Muscle of leg (tissue), 11 donors: Measurements from ENCODE around the gene RPS27. TPM values are rescaled to one million over a fixed set of nuclear protein-coding genes. Genes with fewer than 3 reads are reported as not detected.

Experiments used
- DNase-seq: peaks from one replicate; pipeline ENCODE4 v3.0.0; 2013
- H3K27ac ChIP-seq: one replicate; pipeline ENCODE4 v1.5.1; 2013; ENCODE audit warnings: mild to moderate bottlenecking, low read length, control low read depth
- H3K27me3 ChIP-seq: one replicate; pipeline ENCODE4 v1.6.1; 2013; ENCODE audit warnings: low read length; ENCODE audit not compliant: control insufficient read depth, insufficient read depth
- H3K36me3 ChIP-seq: one replicate; pipeline ENCODE4 v1.6.1; 2013; ENCODE audit warnings: low read length; ENCODE audit not compliant: control insufficient read depth, insufficient read depth
- H3K4me1 ChIP-seq: one replicate; pipeline ENCODE4 v1.6.1; 2013; ENCODE audit warnings: low read length; ENCODE audit not compliant: control insufficient read depth, insufficient read depth
- H3K4me3 ChIP-seq: one replicate; pipeline ENCODE4 v1.5.1; 2013; ENCODE audit warnings: low read length, control low read depth
- H3K9me3 ChIP-seq: replicated peaks from 2 replicates; pipeline ENCODE4 v1.6.1; 2013; ENCODE audit warnings: low read depth, low read length; ENCODE audit not compliant: control insufficient read depth
- WGBS: methylation state at CpG from one replicate; pipeline ENCODE4 v1.1.5; 2013; ENCODE audit warnings: missing lambda C conversion rate; ENCODE audit not compliant: insufficient coverage; 5-methylcytosine and 5-hydroxymethylcytosine counted together
- polyA plus RNA-seq, 8 donors: library from polyadenylated mRNA; unstranded; fragments of 120-200 nt; gene quantifications; one replicate each; pipeline versions ENCODE4 v1.2.1 to v1.2.3, GENCODE V29; 2013; ENCODE audit warnings: inconsistent platforms in 1 of 8, low replicate concordance in 1 of 8; ENCODE audit not compliant: insufficient read length in 8 of 8, insufficient read depth in 1 of 8
- total RNA-seq: library from RNA; stranded (reverse); fragments of 120-200 nt; gene quantifications from one replicate; pipeline ENCODE4 v1.2.4, GENCODE V29; 2013

The RPS27 gene
- total and polyA plus RNA-seq, 9 donors, result 3,165 to 7,680 (median 3,859) TPM

GRCh38 chr1:153945131-153945794, 45.3 kb upstream of the RPS27 start:
- Histone ChIP-seq H3K36me3 (peaks cover 62% of the 10 kb centered on the region), H3K4me3 (peak overlapping the region; percentile 71), H3K27ac (peak overlapping the region; percentile 95), H3K27me3 (no peaks in the 10 kb centered on the region), H3K4me1 (peaks cover 17% of the 10 kb centered on the region), H3K9me3 (no peaks in the 10 kb centered on the region)
- WGBS, result 57% methylated on average over 6 of the region's 12 CpGs
- peak; percentile 63 for DNase-seq

DNA sequence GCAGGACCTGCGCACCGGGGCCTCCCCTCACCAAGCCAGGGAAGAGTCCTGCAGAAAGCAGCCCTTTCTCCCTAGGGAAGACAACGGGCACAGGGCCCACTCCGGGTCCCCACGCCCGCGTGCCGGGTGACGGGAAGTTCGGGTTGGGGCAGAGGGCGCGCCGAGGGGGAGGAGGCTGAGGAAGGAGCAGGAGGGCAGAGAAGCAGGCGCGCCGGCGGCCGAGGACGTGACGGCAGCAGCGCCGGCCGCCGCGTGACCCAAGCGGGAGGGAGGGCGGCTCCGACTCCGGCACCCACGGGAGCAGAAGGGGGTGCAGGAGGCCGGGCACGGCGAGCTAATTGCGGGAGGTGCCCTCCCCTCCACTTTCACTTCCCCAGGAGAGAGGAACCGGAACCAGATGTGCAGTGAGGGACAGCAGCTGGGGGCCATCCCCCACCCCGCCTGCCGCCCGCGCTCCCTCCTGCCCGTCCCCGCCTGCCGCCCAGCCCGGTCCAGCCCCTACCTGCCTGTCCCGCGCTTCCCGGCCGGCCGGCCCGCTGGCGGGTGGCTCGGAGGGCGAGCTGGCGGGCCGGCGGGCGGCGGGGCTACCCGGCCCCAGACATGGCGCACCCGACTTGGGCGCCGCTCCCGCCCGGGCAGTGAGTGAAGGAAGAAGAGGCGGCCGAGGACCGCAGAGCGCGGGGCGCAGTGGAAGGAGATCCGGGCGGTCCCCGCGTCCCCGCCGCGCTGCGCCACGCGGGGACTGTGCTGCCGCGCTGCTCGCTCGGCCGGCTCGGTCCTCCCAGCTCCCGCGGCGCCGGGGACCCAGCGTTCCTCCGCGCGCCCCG, 44.6 kb upstream of the RPS27 start:
- WGBS, result under 1% methylated on average over 79 of the region's 95 CpGs
- Histone ChIP-seq H3K4me3 (peak overlapping the region; percentile 71), H3K9me3 (no peaks in the 10 kb centered on the region), H3K27me3 (no peaks in the 10 kb centered on the region), H3K27ac (peak overlapping the region; percentile 95), H3K36me3 (peaks cover 61% of the 10 kb centered on the region), H3K4me1 (peaks cover 17% of the 10 kb centered on the region)
- peak; percentile 89 for DNase-seq

DNA sequence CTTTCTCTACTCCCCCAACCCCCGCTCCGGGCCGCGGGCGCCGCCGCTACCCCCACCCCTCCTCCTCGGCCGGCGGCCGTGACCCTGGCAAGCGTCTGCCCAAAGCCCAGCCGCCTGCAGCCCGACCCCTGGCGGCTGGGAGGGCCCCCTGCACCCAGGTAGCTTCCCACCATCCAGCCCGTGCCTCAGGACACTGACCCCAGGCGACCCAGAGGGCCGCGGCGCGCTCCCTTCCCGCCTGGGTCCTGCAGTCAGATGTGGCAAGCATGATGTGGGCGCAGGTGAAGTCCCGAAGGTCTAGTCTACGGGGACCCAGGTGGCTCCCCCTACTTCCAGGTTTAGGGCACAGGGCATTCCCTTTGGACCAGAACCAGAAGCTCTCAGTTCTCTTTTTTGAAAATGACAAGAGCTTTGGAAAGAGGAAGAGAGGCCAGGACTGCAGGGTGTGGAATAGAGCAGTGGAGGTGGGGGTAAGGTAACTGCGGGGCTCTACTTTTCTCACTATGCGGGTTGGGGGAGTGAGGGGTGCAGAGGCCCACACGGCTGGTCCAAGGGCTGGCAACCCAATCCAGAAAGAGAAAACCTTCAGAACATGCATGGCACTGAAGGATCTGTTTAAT, 43.8 kb upstream of the RPS27 start, which contains the start of gene DENND4B:
TSS of gene DENND4B (minus strand) at position 97 of the 620 bp plus-strand sequence. CDS start 2,344 bp downstream, outside the sequence.
- peaks cover 61% of the 10 kb centered on the region for H3K36me3 ChIP-seq
- peak within 1 kb of the TSS; percentile 95 for H3K27ac ChIP-seq
- peak; percentile 91 for DNase-seq
- peak within 1 kb of the TSS; percentile 71 for H3K4me3 ChIP-seq
- H3K4me1 ChIP-seq, result peaks cover 17% of the 10 kb centered on the region
- no peaks in the 10 kb centered on the region for H3K27me3 ChIP-seq
- WGBS, result 13% methylated on average over 19 of the region's 28 CpGs
- no peaks in the 10 kb centered on the region for H3K9me3 ChIP-seq

GRCh38 chr1:153951183-153951582, 39.4 kb upstream of the RPS27 start:
- WGBS, result 95% methylated on average over 11 of the region's 11 CpGs

GRCh38 chr1:153951801-153952200, 38.8 kb upstream of the RPS27 start:
- WGBS, result 80% methylated on average over 1 of the region's 2 CpGs

More at GRCh38 chr1:153951183-153951582, 39.4 kb upstream of the RPS27 start:
- no peak for DNase-seq
- no peak overlapping the region for H3K4me3 ChIP-seq
- no peaks in the 10 kb centered on the region for H3K27me3 ChIP-seq
- peaks cover 4% of the 10 kb centered on the region for H3K4me1 ChIP-seq
- H3K36me3 ChIP-seq, result peaks cover 67% of the 10 kb centered on the region
- no peaks in the 10 kb centered on the region for H3K9me3 ChIP-seq
- no peak overlapping the region for H3K27ac ChIP-seq

GRCh38 chr1:153953859-153954365, 36.6 kb upstream of the RPS27 start:
- Histone ChIP-seq H3K4me1 (peaks cover 16% of the 10 kb centered on the region), H3K27ac (no peak overlapping the region), H3K4me3 (no peak overlapping the region), H3K36me3 (peaks cover 53% of the 10 kb centered on the region), H3K27me3 (no peaks in the 10 kb centered on the region), H3K9me3 (no peaks in the 10 kb centered on the region)
- 90% methylated on average over 2 of the region's 4 CpGs for WGBS
- DNase-seq, result no peak

More at GRCh38 chr1:153951801-153952200, 38.8 kb upstream of the RPS27 start:
- no peak overlapping the region for H3K4me3 ChIP-seq
- DNase-seq, result no peak
- no peak overlapping the region for H3K27ac ChIP-seq
- no peaks in the 10 kb centered on the region for H3K27me3 ChIP-seq
- H3K9me3 ChIP-seq, result no peaks in the 10 kb centered on the region
- H3K4me1 ChIP-seq, result peaks cover 6% of the 10 kb centered on the region
- H3K36me3 ChIP-seq, result peaks cover 67% of the 10 kb centered on the region

- Histone ChIP-seq H3K27me3 (no peaks in the 10 kb centered on the region), H3K4me1 (peaks cover 23% of the 10 kb centered on the region), H3K9me3 (no peaks in the 10 kb centered on the region), H3K4me3 (no peak overlapping the region), H3K27ac (no peak overlapping the region), H3K36me3 (peaks cover 52% of the 10 kb centered on the region)
- DNase-seq, result no peak
- 92% methylated on average over 7 of the region's 10 CpGs for WGBS
Observed at GRCh38 chr1:153954826-153955225, 35.7 kb upstream of the RPS27 start.

DNA sequence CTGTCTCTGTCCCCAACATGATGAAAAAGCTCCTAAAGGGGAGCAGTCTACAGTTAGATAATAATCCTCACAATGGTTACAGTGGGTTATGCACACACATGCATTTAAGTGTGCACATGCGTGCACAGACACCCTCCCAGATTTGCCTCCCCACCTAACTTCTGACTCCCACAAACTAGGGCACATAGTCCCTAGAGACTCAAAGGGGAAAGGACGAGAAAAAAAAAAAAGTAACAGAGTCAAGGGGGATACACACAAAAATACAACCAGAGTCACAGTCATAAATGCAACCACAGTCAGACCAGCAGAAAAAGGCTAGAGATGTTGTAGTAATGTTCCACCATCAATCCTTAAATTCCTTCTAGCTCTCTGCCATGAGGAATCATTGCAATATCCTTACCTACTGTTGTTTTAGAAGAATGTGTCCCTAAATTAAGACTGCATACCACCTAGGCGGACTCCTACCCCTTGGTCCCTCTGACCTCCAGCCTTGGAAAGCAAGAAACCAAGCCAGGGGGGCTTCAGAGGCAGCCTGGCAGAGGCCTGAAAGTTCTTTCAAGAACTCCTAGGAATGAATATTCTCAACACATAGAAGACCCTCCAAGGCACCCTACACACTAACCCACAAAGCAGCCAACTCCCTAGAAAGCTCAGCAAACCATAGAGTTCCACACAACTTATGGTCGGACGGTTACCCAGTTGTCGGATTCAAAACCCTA, 33.4 kb upstream of the RPS27 start:
- Histone ChIP-seq H3K27ac (no peak overlapping the region), H3K36me3 (peaks cover 46% of the 10 kb centered on the region), H3K4me3 (peak overlapping the region; percentile 92), H3K4me1 (peaks cover 33% of the 10 kb centered on the region), H3K9me3 (no peaks in the 10 kb centered on the region), H3K27me3 (no peaks in the 10 kb centered on the region)
- no peak for DNase-seq
- WGBS, result no CpG with 5 or more reads among the region's 6 CpGs

DNA sequence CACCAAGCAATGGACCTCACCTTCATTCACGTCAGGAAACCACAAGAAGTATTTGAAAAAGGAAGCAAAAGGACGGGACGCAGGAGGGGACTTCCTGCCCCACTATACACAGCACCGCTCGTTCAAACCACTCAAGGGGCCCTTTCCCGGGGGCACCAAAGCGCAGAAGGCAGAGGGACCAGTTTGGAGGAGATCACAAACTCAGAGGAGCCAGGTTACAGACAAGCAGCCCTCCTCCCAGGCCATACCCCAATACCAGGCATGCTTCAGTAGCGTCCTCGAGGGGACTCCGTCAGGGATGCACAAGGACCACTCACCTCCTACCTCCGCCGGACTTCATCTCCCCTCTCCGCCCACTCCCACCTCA, 32.8 kb upstream of the RPS27 start:
- Histone ChIP-seq H3K9me3 (no peaks in the 10 kb centered on the region), H3K4me3 (peak overlapping the region; percentile 92), H3K27me3 (no peaks in the 10 kb centered on the region), H3K36me3 (peaks cover 41% of the 10 kb centered on the region), H3K4me1 (peaks cover 38% of the 10 kb centered on the region), H3K27ac (peak overlapping the region; percentile 86)
- 0% methylated on average over 9 of the region's 13 CpGs for WGBS
- DNase-seq, result no peak
